NCI-H2107 (cell line): Measurements from ENCODE around the gene MRTO4.
"Not testable (repeated sequence)": the region's sequence is repeated elsewhere in the genome, so short reads cannot be mapped to it uniquely, and the experiment has no call there.

Source experiments
- DNase-seq: peaks from one replicate; lab custom pipeline; 2025; lab: John Stamatoyannopoulos, UW

The MRTO4 gene

GRCh38 chr1:19270343-19270730 lies 18.7 kb downstream of the MRTO4 start:
- DNase-seq, result not testable (repeated sequence)

GRCh38 chr1:19272064-19272463 lies 20.5 kb downstream of the MRTO4 start:
- DNase-seq, result no peak

- no peak for DNase-seq
These were observed 21.7 kb downstream of the MRTO4 start for GRCh38 chr1:19273106-19273843.

DNA sequence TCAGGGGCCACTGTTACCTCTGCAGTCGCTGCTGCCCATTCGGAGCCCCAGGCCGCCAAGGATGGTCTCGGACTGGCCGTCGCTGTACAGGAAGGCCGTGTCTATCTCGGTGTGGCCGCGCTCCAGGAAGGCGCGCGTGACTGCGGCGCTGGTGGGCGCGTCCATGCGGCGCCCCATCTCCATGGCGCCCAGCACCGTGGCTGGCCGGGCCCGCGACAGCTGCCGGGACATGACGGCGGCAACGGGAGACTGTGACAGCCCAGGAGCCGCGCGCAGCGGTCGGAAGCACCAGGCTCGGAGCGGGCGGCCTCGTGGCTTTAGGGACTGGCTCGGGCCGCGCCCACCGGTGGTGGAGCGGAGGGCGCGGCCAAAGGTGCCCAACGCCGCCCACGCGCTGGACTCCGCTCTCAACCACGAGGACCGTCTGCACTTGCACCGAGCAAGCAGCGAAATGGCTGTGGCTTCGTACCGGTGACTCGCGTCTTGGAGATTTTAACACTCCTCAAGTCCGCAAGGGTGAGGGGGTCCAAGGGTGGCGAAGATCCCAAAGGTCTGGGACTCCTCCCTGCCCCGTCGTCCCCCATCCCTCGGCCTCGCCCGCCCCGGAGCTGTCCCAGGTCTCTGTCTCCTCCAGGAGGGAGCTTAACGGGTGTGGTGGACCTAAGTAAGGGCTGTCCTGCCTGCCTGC lies 22.4 kb downstream of the MRTO4 start:
- not testable (repeated sequence) for DNase-seq

GRCh38 chr1:19274636-19275035 lies 23.0 kb downstream of the MRTO4 start:
- DNase-seq, result no peak

DNA sequence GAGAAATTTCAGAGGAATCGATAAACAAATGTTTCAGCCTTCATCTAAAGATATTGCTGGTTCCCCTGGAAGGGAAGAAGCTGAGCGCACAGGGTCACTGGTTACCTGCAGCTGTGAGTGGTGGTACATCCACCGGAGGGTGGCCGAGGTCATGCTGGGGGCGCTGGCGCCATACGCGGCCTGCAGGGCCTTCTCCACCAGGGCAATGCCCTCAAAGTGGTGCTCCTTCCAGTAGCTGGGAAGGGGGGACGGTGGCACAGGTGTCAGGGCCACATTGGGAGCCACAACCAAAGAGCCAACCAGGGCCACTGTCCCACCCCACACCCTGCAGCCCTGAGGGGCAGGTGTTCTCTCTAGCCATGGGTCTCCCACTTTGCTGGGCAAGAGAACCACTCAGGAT lies 32.3 kb downstream of the MRTO4 start:
- no peak for DNase-seq

GRCh38 chr1:19284881-19285280 lies 33.3 kb downstream of the MRTO4 start:
- no peak for DNase-seq

GRCh38 chr1:19285366-19285765 lies 33.8 kb downstream of the MRTO4 start:
- not testable (repeated sequence) for DNase-seq

DNA sequence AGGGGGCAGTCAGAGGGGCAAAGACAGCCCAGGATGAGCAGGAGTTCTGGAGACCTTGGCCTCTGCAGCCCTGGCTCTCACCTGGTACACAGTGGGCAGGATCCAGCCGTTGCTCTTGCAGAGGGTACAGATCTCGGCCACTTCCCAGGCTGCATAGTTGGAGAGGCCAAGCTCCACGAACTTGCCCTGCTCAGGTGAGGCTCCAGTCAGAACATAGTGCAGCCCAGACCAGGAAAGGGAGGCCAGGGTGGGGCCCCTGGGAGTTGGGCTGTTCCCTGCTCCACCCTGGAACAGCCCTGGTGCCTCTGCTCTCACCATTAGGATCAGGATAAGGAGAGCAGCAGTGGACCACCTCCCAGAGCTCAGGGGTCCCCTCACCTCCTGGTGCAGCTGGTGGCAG lies 34.2 kb downstream of the MRTO4 start:
- DNase-seq, result not testable (repeated sequence)

DNA sequence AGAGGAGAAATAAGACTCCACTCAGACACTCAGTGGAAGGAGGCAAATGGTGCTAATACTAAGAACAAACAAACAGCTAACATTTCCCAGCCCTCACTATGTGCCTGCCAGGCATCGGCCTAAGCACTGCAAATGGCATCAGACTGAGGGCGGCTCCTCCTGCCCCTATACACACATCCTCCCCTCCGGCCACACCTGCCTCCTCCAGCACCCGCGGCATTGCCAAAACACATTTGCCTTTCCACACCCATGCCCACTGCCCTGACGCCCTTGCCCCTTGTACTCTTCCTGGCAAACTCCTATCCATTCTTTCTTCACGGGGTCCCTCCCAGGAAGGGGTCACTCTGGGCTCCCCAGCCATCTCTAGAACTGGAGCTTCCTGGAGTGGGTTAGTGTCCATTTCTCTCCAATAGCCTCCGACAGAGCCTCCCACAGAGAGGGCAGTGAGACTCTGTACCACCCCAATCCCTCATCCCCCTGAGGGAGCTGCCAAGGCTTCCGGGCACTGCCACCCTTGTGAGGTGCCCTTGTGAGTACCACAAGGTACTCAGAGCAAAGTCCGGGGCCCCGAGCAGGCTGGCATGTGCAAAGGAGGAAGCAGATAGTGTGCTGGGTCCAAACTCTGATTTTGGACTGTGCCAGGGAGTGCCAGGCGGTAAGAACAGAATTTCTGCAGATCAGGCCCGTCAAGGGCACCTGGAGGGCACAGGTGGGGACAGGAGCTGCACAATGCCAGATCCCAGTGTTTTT lies 36.0 kb downstream of the MRTO4 start:
- no peak for DNase-seq

GRCh38 chr1:19288324-19289241 lies 37.0 kb downstream of the MRTO4 start, which contains the start of gene AKR7A3:
Gene AKR7A3, minus strand, starts transcription at chr1:19288770. Its CDS starts 61 bp downstream, at chr1:19288709.
- not testable (repeated sequence) for DNase-seq

DNA sequence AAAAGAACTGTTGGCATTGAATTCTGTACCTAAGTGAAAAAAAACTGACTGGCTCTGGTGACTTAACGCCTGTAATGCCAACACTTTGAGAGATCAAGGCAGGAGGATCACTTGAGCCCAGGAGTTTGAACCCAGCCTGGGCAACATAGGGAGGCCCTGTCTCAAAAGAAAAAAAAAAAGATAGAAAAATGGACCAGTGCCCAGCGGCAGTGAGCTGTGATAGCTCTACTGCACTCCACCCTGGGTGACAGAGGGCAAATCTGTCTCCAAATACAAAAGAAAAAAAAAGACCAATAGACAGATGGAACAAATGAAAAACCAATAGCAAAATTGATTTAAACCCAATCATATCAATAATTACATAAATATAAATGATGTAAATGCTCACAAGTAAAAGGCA lies 37.6 kb downstream of the MRTO4 start:
- DNase-seq, result no peak

GRCh38 chr1:19294638-19295037 lies 43.0 kb downstream of the MRTO4 start:
- DNase-seq, result no peak

- DNase-seq, result no peak
These were observed 48.6 kb downstream of the MRTO4 start for GRCh38 chr1:19300211-19300610.

DNA sequence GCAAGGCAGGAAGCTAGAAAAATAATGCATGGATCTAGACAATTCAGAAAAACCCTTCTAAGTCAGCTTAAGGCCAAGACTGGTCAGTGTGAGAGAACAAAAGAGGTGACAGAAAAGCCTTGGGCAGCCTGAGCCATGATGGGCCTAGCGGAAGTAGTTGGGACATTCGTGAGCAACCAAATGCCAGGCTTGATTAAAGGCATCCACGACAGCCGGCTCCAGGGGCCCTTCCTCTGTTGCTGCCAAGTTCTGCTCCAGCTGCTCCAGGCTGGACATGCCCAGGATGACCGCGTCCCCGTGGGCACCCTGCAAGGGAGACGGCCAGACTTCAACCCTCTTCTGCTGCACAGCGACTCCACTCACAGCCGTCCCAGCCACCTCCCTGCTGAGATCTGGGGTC lies 52.5 kb downstream of the MRTO4 start:
- DNase-seq, result not testable (repeated sequence)

- no peak for DNase-seq
These were observed 54.3 kb downstream of the MRTO4 start for GRCh38 chr1:19305880-19306279.

- no peak for DNase-seq
These were observed 55.3 kb downstream of the MRTO4 start for GRCh38 chr1:19306941-19307340.

DNA sequence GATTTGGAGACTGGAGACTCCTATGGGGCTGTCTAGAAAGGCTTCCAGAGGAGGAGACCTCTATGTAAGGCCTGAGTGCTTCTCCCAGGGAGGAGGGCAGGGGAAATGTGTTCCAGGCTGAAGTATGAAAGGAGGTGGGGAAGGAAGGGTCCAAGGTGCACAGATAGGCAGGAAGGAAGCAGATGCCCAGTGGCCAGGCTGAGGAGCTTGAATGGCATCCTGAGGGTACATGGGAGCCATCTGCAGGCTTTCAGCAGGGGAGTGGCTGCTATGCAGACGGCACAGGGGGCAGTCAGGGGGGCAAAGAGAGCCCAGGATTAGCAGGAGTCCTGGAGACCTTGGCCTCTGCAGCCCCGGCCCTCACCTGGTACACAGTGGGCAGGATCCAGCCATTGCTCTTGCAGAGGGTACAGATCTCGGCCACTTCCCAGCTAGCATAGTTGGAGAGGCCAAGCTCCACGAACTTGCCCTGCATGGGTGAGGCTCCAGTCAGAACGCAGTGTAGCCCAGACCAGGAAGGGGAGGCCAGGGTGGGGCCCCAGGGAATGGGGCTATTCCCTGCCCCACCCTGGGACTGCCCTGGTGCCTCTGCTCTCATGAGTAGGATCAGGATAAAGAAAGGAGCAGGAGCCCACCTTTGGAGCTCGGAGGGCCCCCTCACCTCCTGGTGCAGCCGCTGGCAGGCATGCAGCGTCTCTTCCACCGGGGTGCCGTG lies 56.3 kb downstream of the MRTO4 start:
- no peak for DNase-seq

DNA sequence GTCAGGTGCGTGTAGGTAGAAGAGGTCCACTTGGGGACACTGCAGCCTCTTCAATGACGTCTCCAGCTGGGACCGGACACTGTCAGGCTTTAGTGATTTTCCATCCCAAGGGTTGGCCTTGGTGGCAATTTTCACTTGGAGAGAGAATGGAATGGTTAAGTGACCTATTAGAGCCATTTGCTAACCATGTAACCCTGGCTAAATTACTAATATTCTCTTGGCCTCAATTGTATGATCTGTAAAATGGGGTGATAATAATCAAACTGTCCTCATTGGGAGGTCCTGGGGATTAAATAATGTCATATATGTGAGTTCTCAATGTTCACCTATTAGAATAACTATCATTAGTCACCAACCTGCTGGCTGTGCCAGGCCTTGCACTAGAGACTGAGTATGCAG lies 56.9 kb downstream of the MRTO4 start:
- no peak for DNase-seq

DNA sequence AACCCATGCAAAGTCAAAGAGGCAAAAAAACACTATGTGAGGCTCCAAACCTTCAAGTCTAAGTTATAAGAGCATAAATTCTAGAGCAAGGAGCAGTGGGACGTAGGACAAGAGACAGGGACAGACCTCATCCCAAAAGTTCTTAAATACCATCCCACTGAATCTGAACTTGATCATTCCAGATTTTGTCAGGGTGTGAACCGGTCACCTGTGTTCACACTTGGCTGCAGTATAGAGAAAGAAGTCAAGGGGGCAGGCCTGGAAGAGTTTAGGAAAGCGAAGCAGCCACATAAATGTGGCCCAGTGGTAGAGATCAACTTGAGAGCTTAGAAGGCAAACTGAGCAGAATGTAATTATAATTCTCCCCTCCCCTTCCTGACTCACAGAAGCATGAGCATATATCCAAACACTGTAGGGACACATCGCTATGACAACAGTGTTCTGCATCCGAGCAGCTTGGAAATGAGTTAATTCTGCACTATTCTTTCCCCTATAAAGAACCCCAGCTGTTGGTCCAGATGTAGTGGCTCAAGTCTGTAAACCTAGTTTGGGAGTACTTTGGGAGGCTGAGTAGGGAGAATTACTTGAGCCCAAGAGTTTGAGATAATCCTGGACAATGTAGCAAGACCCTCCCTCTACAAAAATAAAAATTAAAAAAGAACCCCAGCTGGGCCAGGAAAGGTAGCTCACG lies 57.7 kb downstream of the MRTO4 start:
- DNase-seq, result no peak
